Upper lobe of right lung (tissue), 1 donor: ENCODE results near the gene RALY. TPM values are rescaled to one million over a fixed set of nuclear protein-coding genes. Genes with fewer than 3 reads are reported as not detected.
A peak's percentile ranks its signal among the peaks of the same experiment; 100 is the strongest.

Source experiments
- ATAC-seq: fragments of 200-7000 bp; cut with Tn5 transposase; one replicate; pipeline ENCODE4 v1.9.1; 2020; ENCODE audit warnings: mild to moderate bottlenecking, moderate library complexity
- DNase-seq: peaks from one replicate; pipeline ENCODE4 v3.0.0-alpha.2; 2020
- H3K27ac ChIP-seq: fragments of 200-600 bp; one replicate; pipeline ENCODE4 v1.8.0; 2022
- H3K27me3 ChIP-seq: fragments of 200-600 bp; one replicate; pipeline ENCODE4 v1.8.0; 2022; ENCODE audit warnings: mild to moderate bottlenecking
- H3K36me3 ChIP-seq: fragments of 200-600 bp; one replicate; pipeline ENCODE4 v1.8.0; 2022
- H3K4me1 ChIP-seq: fragments of 200-600 bp; one replicate; pipeline ENCODE4 v1.8.0; 2022
- H3K4me3 ChIP-seq: fragments of 200-600 bp; one replicate; pipeline ENCODE4 v1.8.0; 2022; ENCODE audit warnings: mild to moderate bottlenecking
- H3K9me3 ChIP-seq: fragments of 200-600 bp; one replicate; pipeline ENCODE4 v1.8.0; 2022
- intact Hi-C: fragments of 100-400 bp; cut with DNase I; formaldehyde crosslinking; loops from one replicate; pipeline ENCODE4 v1.11.0; 2022
- total RNA-seq: library from RNA; stranded (reverse); fragmentation: NEBNext Ultra II Directional; extraction: Animal tissue kit (Norgen Biotek cat#: 25700); gene quantifications from one replicate; pipeline ENCODE4 v1.2.1, GENCODE V29; 2021
- TF ChIP-seq, protein P1 (sequence below): fragments of 200-600 bp; IDR thresholded peaks from one replicate; pipeline ENCODE4 v1.8.0; 2022; ENCODE audit warnings: antibody characterized with exemption
- donor health status: DM: no; HTN: yes; CAD: no; lungs with severe emphysema.

The RALY gene
- total RNA-seq, 1 donor from 2014 or later = 130 TPM

DNA sequence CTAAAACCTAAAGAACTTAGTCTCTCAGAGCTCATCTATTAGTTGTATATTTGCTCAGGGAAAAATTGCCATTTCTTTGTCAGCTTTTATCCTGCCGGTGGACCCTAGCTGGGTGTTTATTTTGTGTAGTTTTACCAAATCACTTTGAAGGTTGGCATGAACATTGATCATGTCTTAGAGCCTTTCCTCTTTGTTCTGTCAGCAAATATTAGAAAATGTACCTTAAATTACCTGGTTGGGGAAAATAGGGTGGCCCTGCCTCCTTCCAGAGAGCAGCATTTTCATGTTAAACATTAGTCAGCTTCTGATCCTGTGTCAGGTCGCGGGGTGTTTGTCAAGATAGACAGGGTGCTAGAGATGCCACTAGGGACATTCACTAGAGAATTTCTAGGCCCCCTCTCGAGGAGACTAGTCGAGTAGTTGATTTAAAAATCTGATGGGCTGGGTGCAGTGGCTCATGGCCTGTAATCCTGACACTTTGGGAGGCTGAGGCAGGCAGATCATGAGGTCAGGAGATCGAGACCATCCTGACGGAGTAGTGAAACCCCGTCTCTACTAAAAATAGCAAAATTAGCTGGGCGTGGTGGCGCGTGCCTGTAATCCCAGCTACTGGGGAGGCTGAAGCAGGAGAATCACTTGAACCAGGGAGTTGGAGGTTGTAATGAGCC lies 11.2 kb downstream of the RALY start:
- no peaks in the 10 kb centered on the region for H3K9me3 ChIP-seq
- ATAC-seq (no peak), DNase-seq (no peak)
- H3K27ac ChIP-seq = no peak overlapping the region
- no peak overlapping the region for H3K4me3 ChIP-seq
- H3K27me3 ChIP-seq = no peaks in the 10 kb centered on the region
- TF ChIP-seq, protein P1, sequence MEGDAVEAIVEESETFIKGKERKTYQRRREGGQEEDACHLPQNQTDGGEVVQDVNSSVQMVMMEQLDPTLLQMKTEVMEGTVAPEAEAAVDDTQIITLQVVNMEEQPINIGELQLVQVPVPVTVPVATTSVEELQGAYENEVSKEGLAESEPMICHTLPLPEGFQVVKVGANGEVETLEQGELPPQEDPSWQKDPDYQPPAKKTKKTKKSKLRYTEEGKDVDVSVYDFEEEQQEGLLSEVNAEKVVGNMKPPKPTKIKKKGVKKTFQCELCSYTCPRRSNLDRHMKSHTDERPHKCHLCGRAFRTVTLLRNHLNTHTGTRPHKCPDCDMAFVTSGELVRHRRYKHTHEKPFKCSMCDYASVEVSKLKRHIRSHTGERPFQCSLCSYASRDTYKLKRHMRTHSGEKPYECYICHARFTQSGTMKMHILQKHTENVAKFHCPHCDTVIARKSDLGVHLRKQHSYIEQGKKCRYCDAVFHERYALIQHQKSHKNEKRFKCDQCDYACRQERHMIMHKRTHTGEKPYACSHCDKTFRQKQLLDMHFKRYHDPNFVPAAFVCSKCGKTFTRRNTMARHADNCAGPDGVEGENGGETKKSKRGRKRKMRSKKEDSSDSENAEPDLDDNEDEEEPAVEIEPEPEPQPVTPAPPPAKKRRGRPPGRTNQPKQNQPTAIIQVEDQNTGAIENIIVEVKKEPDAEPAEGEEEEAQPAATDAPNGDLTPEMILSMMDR = no peak
- peaks cover 34% of the 10 kb centered on the region for H3K4me1 ChIP-seq
- H3K36me3 ChIP-seq = no peaks in the 10 kb centered on the region
- intact Hi-C loops = loop anchor here (10.0 kb wide), 1 partner anchor 50 kb away; no protein-coding TSS in a partner anchor

- ATAC-seq (no peak), DNase-seq (no peak)
- TF ChIP-seq, protein P1 = no peak
- H3K27ac ChIP-seq = no peak overlapping the region
- no peaks in the 10 kb centered on the region for H3K27me3 ChIP-seq
- no peaks in the 10 kb centered on the region for H3K9me3 ChIP-seq
- no peaks in the 10 kb centered on the region for H3K36me3 ChIP-seq
- H3K4me3 ChIP-seq = no peak overlapping the region
- H3K4me1 ChIP-seq = peaks cover 35% of the 10 kb centered on the region
- intact Hi-C loops = loop anchor here (10.0 kb wide), 1 partner anchor 48 kb away; no protein-coding TSS in a partner anchor
These were observed 12.9 kb downstream of the RALY start for GRCh38 chr20:34006619-34007018.

DNA sequence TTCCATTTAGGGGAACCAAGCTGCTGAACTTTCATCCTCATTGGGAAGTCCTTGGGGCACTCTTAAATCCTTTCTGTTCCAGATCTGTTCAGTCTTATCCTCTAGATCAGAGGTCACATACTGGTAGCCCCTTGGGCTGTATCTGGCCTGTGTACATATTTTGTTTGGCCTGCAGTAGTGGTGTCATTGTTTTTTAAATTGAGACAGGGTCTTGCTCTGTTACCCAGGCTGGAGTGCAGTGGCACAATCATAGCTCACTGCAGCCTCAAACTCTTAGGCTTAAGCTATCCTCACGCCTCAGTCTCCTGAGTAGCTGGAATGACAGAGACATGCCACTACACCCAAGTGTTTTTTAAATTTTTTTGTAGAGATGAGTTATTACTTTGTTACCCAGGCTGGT lies 14.8 kb downstream of the RALY start:
- no peak for DNase-seq
- Histone ChIP-seq H3K4me1 (peaks cover 32% of the 10 kb centered on the region), H3K9me3 (no peaks in the 10 kb centered on the region), H3K36me3 (no peaks in the 10 kb centered on the region), H3K4me3 (no peak overlapping the region), H3K27ac (no peak overlapping the region), H3K27me3 (no peaks in the 10 kb centered on the region)
- no peak for ATAC-seq
- intact Hi-C loops = loop anchor here (10.0 kb wide), 1 partner anchor 46 kb away; no protein-coding TSS in a partner anchor
- TF ChIP-seq, protein P1 = no peak

GRCh38 chr20:34010405-34010931 lies 16.8 kb downstream of the RALY start:
- intact Hi-C loops = no loop called here
- ATAC-seq = peak; percentile 66
- TF ChIP-seq, protein P1 = no peak
- Histone ChIP-seq H3K4me3 (no peak overlapping the region), H3K27ac (no peak overlapping the region), H3K36me3 (no peaks in the 10 kb centered on the region), H3K9me3 (no peaks in the 10 kb centered on the region), H3K4me1 (peaks cover 38% of the 10 kb centered on the region), H3K27me3 (no peaks in the 10 kb centered on the region)
- DNase-seq = no peak

DNA sequence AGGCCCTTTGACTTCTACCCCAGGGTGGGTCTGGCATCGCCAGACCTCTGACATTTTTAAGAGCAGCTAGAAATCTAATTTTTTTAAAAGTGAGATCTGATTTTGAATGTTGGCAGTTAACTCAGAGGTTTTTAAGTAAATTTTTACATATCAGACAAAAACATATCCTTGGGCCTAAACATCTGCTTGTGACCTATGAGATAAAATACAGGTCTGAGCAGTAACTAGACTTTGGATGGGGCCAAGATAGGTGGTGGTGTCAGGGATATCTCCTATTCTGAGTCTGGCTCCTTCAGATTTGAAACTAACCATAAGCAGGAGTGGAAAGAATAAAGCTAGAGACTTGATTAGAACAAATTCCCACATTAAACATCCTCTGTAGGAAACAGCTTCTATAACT lies 17.6 kb downstream of the RALY start:
- Histone ChIP-seq H3K9me3 (no peaks in the 10 kb centered on the region), H3K27me3 (no peaks in the 10 kb centered on the region), H3K27ac (no peak overlapping the region), H3K4me3 (no peak overlapping the region), H3K36me3 (no peaks in the 10 kb centered on the region), H3K4me1 (peaks cover 46% of the 10 kb centered on the region)
- TF ChIP-seq, protein P1 = no peak
- no peak for ATAC-seq
- intact Hi-C loops = no loop called here
- DNase-seq = no peak
